Activated CD8-positive, alpha-beta memory T cell treated with anti-CD3 and anti-CD28 coated beads for 4 hours (primary cell): ENCODE measurements around the gene MTIF2.
"Not testable (repeated sequence)": the region's sequence is repeated elsewhere in the genome, so short reads cannot be mapped to it uniquely, and the experiment has no call there.

Experiments
- DNase-seq, 2 donors: peaks; one replicate each; pipeline ENCODE4 v3.0.0-alpha.2; 2020; ENCODE audit warnings: low read depth in 2 of 2

Gene MTIF2

DNA sequence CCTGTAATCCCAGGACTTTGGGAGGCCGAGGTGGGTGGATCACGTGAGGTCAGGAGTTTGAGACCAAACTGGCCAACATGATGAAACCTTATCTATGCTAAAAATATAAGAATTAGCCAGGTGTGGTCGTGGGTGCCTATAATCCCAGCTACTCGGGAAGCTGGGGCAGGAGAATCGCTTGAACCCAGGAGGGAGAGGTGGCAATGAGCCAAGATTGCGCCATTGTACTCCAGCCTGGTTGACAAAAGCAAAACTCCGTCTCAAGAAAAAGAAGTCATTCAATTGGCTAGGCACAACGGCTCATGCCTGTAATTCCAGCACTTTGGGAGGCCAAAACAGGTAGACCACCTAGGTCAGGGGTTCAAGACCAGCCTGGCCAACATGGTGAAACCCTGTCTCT is 27.4 kb downstream of the MTIF2 start:
- DNase-seq: not testable (repeated sequence)

- no peak for DNase-seq
Observed at GRCh38 chr2:55239656-55240222, 29.3 kb downstream of the MTIF2 start.

- DNase-seq: no peak
Observed at GRCh38 chr2:55236992-55237543, 32.0 kb downstream of the MTIF2 start.

- no peak for DNase-seq
Observed at GRCh38 chr2:55235724-55236538, 33.1 kb downstream of the MTIF2 start.

GRCh38 chr2:55233658-55233940 is 35.4 kb downstream of the MTIF2 start:
- DNase-seq: no peak

GRCh38 chr2:55232863-55233657 is 36.0 kb downstream of the MTIF2 start:
- DNase-seq: no peak

DNA sequence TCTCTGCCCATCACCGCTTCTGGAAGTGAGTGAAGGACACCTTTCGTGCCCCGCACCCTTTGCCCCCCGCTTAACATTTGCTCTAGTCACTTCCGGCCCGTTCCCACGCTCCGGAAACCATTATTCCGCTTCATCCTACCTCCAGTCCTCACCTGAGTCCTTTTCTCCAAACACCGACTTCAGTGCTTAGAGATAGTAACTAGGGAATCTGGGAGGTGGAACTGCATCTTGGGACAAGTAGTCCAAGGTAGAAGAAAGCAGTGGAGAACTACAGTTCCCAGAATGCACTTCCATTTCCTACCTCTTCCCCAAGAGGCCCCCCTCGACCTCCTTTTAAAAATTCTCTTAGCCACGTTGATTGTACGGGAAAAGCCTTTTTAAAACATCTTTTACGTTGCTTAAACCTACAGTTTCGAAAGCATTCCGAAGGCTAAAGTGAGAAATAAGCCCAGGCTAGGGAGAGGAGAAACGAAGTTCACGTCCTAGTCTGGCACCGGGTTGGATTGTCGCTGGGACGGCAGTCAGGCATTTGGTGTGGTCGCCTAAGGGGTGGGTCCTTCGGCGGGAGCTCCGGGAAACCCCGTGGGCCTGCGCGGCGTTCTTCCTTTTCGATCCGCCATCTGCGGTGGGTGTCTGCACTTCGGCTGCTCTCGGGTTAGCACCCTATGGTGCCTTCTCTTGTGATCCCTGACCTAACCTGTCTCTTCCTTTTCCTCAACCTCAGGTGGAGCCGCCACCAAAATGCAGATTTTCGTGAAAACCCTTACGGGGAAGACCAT is 36.8 kb downstream of the MTIF2 start, which contains the start of the genes CLHC1 and RPS27A:
Gene CLHC1 (minus strand): TSS at position 210 of the 779 bp plus-strand sequence. CDS start 9,882 bp downstream, outside the sequence.
Gene RPS27A (plus strand): TSS at position 605 of the 779 bp plus-strand sequence. CDS start 137 bp downstream, at position 742.
- DNase-seq: peak; percentile 86 to 91

- DNase-seq: no peak
Observed at GRCh38 chr2:55231546-55232083, 37.4 kb downstream of the MTIF2 start.

DNA sequence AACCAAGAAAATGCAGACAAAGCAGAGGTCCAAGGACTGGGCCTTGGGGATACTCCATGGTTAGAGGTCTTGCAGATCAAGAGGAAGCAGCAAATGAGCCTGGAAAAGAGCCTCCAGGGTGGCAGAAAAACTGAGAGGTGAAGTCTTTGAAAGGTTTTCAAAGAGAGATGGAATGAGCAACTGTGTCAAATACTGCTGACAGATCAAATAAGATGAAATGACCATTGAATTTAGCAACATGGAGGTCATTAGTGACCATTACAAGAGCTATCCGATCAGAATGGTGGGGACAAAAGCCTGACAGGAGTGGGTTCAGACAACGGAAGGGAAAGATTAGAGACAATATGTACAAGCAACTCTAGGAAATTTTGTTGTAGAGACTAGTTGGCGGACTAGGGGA is 38.5 kb downstream of the MTIF2 start:
- no peak for DNase-seq

DNA sequence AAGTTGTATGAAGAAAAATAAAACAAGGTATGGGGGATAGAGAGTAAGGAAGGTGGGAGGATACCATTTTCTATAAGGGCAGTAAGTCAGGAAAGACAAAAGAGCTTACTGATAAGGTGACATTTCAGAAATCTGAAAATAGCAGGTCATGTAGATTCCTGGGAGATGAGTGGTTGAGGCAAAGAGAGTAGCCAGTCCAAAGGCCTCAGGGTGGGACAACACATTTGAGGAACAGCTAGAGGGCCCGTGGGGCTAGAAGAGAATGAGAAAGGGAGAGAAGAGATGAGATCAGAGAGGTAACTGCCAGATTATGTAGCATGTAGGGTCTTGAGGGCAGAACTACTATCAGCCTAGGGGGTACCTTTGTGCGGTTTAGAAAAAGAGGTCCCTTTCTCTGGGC is 39.8 kb downstream of the MTIF2 start:
- DNase-seq: no peak

DNA sequence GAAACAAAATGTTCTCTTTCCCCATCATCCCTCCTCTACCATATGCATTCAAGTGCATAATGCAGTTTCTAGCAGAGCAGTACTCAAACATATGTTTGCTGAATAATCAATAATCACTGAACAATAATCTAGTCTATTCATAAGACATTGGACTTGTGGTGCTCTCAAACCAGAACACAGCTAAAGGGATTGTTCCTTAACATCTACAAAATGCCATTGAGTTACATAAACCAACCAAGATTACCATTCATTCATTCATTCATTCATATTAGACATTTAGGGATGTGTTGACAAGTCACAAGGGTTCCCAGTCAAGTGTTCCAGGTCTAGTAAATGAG is 40.8 kb downstream of the MTIF2 start:
- DNase-seq: no peak

DNA sequence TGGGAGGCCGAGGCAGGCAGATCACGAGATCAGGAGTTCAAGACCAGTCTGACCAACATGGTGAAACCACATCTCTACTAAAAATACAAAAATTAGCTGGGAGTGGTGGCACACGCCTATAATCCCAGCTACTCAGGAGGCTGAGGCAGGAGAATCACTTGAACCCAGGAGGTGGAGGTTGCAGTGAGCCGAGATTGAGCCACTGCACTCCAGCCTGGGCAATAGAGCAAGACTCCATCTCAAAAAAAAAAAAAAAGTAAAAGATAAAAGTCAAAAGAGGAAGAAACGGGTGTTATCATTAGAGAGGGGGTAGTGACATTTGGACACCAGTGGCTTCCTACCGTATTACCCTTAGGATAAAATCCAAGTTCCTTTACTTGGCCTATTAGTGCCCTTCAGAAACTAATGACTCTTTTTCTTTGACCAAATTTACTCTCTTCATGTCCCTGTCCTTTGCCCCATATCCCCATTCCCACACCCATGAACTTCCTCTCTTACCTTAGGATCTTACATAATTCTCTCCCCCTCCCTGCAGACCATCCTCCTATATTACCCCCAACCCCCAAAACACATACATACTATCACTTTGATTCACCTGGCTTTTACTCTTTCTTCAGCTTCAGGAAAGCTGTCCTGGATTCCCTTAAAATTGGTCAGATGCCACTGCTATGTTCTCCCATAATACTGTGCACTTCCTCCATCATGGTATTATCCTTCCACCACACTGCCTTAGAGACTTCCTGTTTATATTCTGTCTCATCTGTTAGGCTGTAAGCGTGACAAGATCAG is 41.4 kb downstream of the MTIF2 start:
- not testable (repeated sequence) for DNase-seq

DNA sequence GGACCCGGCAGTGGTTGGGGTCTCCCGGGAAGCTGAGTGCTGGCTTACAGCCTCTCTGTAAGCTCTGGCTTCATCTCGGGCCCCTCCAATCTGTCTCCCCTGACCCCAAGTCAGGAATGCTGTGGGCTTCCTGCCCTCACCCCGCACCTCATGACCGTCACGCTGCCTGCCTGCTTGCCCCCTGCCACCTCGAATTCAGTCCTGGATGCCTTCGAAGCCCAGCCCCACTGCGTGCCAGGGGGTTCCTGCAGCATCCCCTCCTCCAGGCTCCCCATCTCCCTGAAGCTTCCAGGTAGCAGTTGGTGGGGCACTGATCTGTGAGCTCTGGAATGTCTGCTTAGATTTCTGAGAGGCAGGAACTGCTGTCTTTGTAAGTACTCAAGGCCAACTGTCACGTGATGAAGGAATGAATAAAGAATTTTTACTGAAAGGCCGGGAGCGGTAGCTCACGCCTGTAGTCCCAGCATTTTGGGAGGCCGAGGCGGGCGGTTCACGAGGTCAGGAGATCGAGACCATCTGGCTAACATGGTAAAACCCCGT is 43.5 kb downstream of the MTIF2 start:
- DNase-seq: no peak

DNA sequence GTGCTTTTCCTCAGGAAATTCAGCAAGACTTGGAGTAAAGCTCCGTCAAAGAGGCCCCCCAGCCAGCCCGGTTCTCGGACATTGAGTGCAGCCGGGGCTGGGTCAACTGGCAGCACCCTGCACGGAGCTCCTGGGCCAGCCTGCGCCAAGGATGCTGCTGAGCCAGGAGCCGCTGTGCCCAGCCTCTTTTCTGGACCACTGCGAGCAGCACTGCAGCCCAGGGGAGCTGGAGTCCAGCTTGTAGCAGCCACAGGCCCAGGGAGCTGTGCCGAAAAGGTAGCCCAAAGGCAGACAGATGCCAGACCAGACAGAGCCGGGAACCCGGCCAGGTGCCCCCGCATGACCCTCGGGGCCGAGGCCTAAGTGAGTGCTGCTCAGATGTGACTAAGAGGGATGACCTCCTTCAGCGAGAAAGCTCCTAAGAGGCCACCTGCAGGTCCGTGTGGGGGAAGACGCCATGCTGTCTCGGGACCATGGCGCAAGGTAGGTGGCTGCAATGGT is 44.2 kb downstream of the MTIF2 start:
- no peak for DNase-seq

GRCh38 chr2:55223958-55224760 is 44.9 kb downstream of the MTIF2 start:
- DNase-seq: no peak

- DNase-seq: no peak
Observed at GRCh38 chr2:55213822-55214221, 55.2 kb downstream of the MTIF2 start.

DNA sequence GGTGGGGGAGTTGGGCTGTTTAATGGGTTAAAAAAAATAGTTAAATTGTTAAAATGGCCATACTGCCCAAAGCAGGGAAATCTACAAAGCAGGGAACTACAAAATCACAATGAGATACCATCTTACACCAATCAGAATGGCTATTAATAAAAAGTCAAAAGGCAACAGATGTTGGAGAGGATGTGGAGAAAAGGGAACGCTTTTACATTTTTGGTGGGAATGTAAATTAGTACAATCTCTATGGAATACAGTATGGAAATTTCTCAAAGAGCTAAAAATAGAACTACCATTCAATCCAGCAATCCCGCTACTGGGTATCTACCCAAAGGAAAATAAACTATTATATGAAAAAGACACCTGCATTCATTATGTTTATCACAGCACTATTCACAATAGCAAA is 64.1 kb downstream of the MTIF2 start:
- DNase-seq: no peak

DNA sequence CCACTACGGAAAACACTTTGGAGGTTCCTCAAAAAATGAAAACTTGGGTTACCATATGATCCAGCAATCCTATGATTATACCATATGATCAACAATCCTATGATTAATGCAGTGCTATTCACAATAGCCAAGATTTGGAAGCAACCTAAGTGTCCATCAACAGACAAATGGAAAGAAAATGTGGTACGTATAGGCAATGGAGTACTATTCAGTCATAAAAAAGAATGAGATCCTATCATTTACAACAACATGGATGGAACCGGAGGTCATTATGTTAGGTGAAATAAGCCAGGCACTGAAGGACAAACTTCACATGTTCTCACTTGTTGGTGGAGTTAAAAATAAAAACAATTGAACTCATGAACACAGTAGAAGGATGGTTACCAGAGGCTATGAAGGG is 64.5 kb downstream of the MTIF2 start:
- no peak for DNase-seq

GRCh38 chr2:55200416-55200815 is 68.6 kb downstream of the MTIF2 start:
- DNase-seq: no peak
